Activated gamma-delta T cell treated with anti-CD3 and anti-CD28 coated beads, Interleukin-2, amount 50 U/mL, for 16 hours (primary cell): ENCODE measurements around the gene PLEKHG4B.

ENCODE experiments used
- DNase-seq: peaks from one replicate; pipeline ENCODE4 v3.0.0-alpha.2; 2020; ENCODE audit warnings: low read depth

The PLEKHG4B gene

GRCh38 chr5:129148-129547 is 37.2 kb downstream of the PLEKHG4B start:
- no peak for DNase-seq

GRCh38 chr5:129820-130219 is 37.9 kb downstream of the PLEKHG4B start:
- DNase-seq = no peak

GRCh38 chr5:130601-131131 is 38.7 kb downstream of the PLEKHG4B start:
- no peak for DNase-seq

GRCh38 chr5:136901-137300 is 44.9 kb downstream of the PLEKHG4B start:
- no peak for DNase-seq

GRCh38 chr5:137741-138140 is 45.8 kb downstream of the PLEKHG4B start:
- DNase-seq = no peak

- DNase-seq = no peak
Observed at GRCh38 chr5:138936-139335, 47.0 kb downstream of the PLEKHG4B start.

GRCh38 chr5:139579-140442 is 47.8 kb downstream of the PLEKHG4B start:
- no peak for DNase-seq

GRCh38 chr5:140443-140829 is 48.5 kb downstream of the PLEKHG4B start:
- DNase-seq = no peak

- no peak for DNase-seq
Observed at GRCh38 chr5:141211-141610, 49.2 kb downstream of the PLEKHG4B start.

GRCh38 chr5:141761-142160 is 49.8 kb downstream of the PLEKHG4B start:
- no peak for DNase-seq

GRCh38 chr5:142246-142810 is 50.4 kb downstream of the PLEKHG4B start:
- DNase-seq = no peak

GRCh38 chr5:143041-143440 is 51.1 kb downstream of the PLEKHG4B start:
- no peak for DNase-seq

- no peak for DNase-seq
Observed at GRCh38 chr5:144941-145340, 53.0 kb downstream of the PLEKHG4B start.

GRCh38 chr5:145585-146323 is 53.8 kb downstream of the PLEKHG4B start:
- DNase-seq = no peak

GRCh38 chr5:147751-148150 is 55.8 kb downstream of the PLEKHG4B start:
- no peak for DNase-seq

- DNase-seq = no peak
Observed at GRCh38 chr5:149745-150485, 57.9 kb downstream of the PLEKHG4B start.

- DNase-seq = no peak
Observed at GRCh38 chr5:150746-151145, 58.8 kb downstream of the PLEKHG4B start.

- DNase-seq = no peak
Observed at GRCh38 chr5:152077-152476, 60.1 kb downstream of the PLEKHG4B start.

- DNase-seq = no peak
Observed at GRCh38 chr5:153256-153655, 61.3 kb downstream of the PLEKHG4B start.

- no peak for DNase-seq
Observed at GRCh38 chr5:154236-154635, 62.3 kb downstream of the PLEKHG4B start.

GRCh38 chr5:154826-155225 is 62.9 kb downstream of the PLEKHG4B start:
- no peak for DNase-seq
